Epithelial cell of prostate (primary cell): Measurements from ENCODE around the gene TBPL1.
A peak's percentile ranks its signal among the peaks of the same experiment; 100 is the strongest.
"Not testable (repeated sequence)": the region's sequence is repeated elsewhere in the genome, so short reads cannot be mapped to it uniquely, and the experiment has no call there.

Experiments used
- DNase-seq: peaks from one replicate; pipeline ENCODE4 v3.0.0-alpha.2; 2011; ENCODE audit warnings: low read depth, low spot score
- H3K27ac ChIP-seq: fragments of 450-650 bp; 2 replicates; pipeline ENCODE4 v1.5.1; 2017; ENCODE audit warnings: mild to moderate bottlenecking

Gene TBPL1

GRCh38 chr6:133952815-133953633 lies at the start of gene TBPL1:
TBPL1 (plus strand) TSS chr6:133953224; CDS start chr6:133980126, 26,902 bp downstream.
- peak within 1 kb of the TSS; percentile 68 for H3K27ac ChIP-seq
- peak; percentile 53 for DNase-seq

GRCh38 chr6:133903855-133904254 lies 49.2 kb upstream of the TBPL1 start:
- no peak overlapping the region for H3K27ac ChIP-seq
- no peak for DNase-seq

DNA sequence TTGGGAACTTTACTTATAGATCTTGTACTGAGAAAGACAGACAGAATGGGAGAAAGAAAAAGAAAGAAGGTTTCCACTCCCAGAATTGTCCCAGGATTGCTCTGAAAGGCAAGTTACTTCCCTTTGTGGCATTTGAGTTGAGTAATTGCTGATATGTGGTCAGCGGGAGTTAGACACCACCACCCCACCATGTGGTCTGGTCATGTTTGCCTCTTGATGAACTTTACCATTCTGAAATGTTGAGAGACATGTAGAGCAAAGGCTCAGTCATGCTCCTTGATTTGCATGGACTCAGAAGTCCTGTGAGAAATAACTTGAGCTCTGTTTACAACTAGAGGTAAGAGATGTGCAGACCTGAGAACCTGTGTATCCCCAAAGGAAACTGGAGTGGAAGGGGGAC lies 47.0 kb upstream of the TBPL1 start:
- no peak overlapping the region for H3K27ac ChIP-seq
- DNase-seq: no peak

- peak; percentile 31 for DNase-seq
- no peak overlapping the region for H3K27ac ChIP-seq
Observed at GRCh38 chr6:133916650-133917151, 36.3 kb upstream of the TBPL1 start.

DNA sequence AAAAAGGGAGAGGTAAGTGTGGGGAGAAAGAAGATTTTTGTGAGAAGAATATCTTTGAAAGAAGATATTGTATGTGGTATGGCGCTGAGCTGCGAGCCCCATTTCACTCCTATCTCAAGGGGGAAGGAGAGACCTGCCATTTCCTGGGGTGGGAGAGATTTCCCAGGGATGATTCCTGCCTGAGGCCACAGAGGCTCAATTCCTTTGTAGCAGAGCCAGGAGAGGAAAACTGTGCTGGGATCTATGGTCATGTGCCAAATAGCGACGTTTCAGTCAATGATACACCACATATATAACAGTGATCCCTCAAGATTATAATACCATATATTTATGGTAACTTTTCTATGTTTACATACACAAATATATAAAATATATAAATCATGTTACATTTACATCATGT lies 35.2 kb upstream of the TBPL1 start:
- no peak for DNase-seq
- H3K27ac ChIP-seq: no peak overlapping the region

DNA sequence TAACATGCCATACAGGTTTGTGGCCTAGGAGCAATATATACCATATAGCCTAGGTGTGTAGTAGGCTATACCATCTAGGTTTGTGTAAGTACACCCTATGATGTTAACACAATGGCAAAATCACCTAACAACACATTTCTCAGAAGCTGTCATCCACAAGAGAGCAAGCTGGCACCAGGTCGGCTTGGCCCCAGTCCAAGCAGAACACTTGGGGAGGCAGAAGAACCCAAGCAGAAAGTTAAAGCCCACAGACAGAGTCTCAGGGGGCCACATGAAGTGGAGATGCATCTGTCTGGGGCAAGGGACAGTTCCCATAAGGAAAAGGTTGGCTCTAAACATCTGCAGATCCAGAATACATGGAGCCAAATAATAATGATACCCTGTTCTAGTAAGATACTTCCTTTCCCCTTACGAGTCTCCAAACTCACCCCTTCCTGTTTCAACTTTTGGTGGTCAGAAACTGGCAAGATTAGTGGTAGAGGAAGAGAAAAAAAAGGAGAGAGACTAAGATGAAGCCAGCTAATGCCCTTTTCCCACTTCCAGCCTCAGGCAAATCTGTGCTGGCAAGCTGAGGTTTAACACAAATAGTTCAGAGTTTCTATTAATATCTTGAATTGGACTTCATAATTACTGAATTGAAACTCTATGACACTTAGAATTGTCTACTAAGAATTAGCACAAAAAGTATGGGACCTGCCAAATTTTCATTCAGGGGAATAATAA lies 34.7 kb upstream of the TBPL1 start:
- no peak for DNase-seq
- H3K27ac ChIP-seq: no peak overlapping the region

DNA sequence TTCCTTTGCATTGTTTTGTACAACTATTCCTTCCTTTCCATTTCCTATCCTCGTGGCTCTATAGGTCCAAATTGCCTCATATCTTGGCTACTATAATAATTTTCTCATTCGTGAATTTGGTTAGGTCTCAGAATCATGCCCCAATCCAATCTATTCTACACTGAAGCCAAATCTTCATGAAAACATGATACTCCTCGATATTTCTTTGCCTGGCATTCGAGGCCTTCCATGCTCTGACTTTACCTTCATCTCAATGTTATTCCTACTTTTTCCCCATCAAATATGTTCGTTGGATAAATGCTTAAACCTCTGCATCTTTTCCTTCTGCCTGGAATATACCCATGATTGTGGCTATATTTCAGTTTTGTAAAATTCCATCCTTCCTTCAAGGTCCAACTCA lies 33.7 kb upstream of the TBPL1 start:
- no peak overlapping the region for H3K27ac ChIP-seq

DNA sequence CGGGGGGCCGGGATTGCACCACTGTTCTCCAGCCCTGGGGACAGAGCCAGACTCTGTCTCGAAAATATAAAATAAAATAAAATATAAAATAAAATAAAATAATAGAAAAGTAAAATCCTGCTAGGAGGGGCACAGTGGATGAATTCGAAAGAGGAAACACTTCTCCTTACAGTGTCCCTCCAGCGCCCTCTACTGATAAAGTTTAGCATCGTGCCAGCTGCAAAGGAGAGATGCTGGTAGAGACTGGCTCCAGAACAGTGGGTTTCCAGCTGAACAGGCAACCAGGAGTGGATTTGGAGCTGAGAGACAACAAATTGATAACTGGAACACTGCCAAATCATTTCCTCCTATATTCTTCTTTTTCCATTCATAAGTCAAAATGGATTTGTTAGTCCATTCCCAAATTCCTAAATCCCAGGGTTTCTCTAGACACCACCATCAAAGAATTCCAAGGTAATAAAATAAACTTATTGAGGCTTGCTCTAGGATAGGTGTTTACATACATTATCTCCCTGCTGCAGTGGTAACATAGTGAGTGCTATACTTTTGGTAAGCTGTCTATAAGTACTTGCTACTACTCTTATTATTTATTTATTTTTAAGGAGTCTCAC lies 31.7 kb upstream of the TBPL1 start:
- H3K27ac ChIP-seq: no peak overlapping the region
- DNase-seq: no peak

More for the DNA sequence above, 33.7 kb upstream of the TBPL1 start:
- no peak for DNase-seq

- DNase-seq: peak; percentile 20
- H3K27ac ChIP-seq: no peak overlapping the region
Observed at GRCh38 chr6:133923938-133924593, 29.0 kb upstream of the TBPL1 start.

DNA sequence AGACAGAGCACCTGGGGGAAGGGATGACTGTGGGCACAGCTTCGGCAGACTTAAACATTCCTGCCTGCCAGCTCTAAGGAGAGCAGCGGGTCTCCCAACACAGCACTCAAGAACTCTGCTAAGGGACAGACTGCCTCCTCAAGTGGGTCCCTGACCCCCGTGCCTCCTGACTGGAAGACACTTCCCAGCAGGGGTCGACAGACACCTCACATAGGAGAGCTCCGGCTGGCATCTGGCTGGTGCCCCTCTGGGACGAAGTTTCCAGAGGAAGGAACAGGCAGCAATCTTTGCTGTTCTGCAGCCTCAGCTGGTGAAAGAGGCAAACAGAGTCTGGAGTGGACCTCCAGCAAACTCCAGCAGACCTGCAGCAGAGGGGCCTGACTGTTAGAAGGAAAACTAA lies 21.8 kb upstream of the TBPL1 start:
- not testable (repeated sequence) for H3K27ac ChIP-seq, DNase-seq

GRCh38 chr6:133936352-133936751 lies 16.7 kb upstream of the TBPL1 start:
- not testable (repeated sequence) for DNase-seq, H3K27ac ChIP-seq

DNA sequence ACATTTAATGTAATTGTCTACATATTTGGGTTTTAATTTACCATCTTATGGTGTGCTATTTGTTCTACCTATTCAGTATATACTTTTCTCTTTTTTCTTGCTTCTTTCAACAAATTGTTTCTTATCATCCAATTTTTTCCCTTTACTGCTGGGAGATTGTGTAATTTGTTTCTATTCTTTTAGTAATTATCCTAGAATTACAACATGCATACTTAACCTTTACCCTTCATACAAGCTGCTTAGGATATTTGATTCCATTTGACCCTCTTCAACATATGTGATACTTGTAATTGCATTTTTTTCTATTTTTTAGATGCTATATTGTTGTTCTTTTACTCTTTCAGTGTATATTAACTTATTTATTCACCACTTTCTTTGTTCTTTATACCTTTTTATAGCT lies 15.1 kb upstream of the TBPL1 start:
- DNase-seq: no peak
- no peak overlapping the region for H3K27ac ChIP-seq

GRCh38 chr6:133938533-133938932 lies 14.5 kb upstream of the TBPL1 start:
- no peak overlapping the region for H3K27ac ChIP-seq
- DNase-seq: no peak

DNA sequence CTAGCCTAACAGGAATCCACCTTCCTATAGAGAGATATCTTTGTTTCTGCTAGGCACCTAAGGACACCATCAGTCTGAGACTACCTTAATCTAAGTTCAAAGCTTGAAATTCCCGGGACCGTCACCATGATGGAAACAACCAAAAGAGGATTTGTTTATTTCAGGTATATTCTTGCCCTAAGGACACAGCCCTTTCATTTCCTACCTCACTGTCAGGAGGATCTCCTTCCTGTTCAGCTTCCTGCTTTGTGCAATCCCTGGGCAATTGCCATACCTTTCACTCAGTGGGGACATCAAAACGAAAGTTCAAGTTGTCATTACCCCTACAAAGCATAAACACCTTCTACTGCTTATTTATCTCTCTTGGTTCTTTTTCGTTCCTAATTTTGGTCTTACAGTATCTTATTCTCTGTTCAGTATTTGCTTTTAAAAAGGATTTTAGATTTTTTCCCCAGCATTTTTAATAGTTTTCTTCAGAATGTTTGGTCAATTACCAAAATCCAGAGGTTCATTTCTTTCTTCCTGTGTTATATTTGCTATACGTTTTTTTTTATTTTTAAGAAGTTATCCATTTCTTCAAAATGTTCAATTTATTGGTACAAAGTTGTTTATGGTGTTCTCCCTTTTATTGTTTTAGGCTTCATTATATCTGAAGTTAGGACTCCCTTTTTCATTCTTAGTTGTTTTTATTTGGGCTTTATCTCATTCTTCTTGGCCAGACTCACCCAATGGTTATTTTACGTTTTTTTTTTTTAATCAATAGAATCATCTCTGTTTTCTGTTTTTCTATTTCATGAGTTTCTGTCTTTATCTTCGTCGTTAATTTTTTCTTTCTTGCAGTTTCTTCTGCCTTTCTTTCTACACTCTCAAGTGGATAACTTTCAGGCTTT lies 13.0 kb upstream of the TBPL1 start:
- H3K27ac ChIP-seq: no peak overlapping the region
- DNase-seq: no peak

GRCh38 chr6:133945158-133945557 lies 7.9 kb upstream of the TBPL1 start:
- no peak overlapping the region for H3K27ac ChIP-seq
- DNase-seq: no peak

GRCh38 chr6:133947302-133947900 lies 5.6 kb upstream of the TBPL1 start:
- no peak overlapping the region for H3K27ac ChIP-seq
- DNase-seq: no peak

GRCh38 chr6:133948472-133948871 lies 4.6 kb upstream of the TBPL1 start:
- no peak overlapping the region for H3K27ac ChIP-seq
- no peak for DNase-seq

DNA sequence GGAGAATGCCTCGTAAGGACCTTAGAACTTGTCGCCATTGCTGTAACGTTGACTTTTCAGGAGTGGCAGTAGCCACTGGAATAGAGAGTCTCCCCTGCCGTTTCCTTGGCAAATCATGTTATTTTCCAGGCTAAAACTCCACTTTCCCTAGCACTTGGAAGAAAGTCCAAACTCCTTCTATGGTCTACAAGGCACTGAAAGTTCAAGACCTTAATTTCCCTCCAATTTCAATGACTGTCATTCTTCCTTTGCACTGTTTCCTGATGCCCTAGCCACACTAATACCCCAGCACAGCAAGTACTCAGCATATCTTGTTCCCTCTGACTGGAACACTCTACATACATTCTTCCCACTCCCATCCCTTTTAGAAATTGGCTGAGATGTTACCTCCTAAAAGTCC lies 1.8 kb upstream of the TBPL1 start:
- no peak for DNase-seq
- no peak overlapping the region for H3K27ac ChIP-seq
